Smooth muscle cell (in vitro differentiated cells): ENCODE measurements around the gene SDHAF4. TPM values are rescaled to one million over a fixed set of nuclear protein-coding genes. Genes with fewer than 3 reads are reported as not detected.

ENCODE experiments used
- polyA plus RNA-seq: library from polyadenylated mRNA; unstranded; fragments of >200 nt; fragmentation: Nextera tagmentation; extraction: Ambion mirVana; gene quantifications from 2 replicates; pipeline ENCODE4 v1.2.1, GENCODE V29; 2016
- total RNA-seq: library from RNA; depleted of rRNA; stranded (reverse); fragments of >200 nt; gene quantifications from 2 replicates; pipeline ENCODE4 v1.2.3, GENCODE V29; 2014

Gene SDHAF4
- total and polyA plus RNA-seq, 2 experiments from 2014 or later: 13.7 to 16.6 TPM

Other genes with a start within 250 kb of the SDHAF4 start
- 32.3 and 43.6 TPM in 2 replicates for gene FAM135A, start 153.4 kb upstream of the SDHAF4 start, total RNA-seq
- 8.9 and 11.0 TPM in 2 replicates for gene FAM135A, start 153.4 kb upstream of the SDHAF4 start, polyA plus RNA-seq
- 39.8 and 41.7 TPM in 2 replicates for gene SMAP1, start 101.0 kb downstream of the SDHAF4 start, total RNA-seq
- gene SMAP1, start 101.0 kb downstream of the SDHAF4 start, polyA plus RNA-seq: 21.7 and 22.7 TPM in 2 replicates